Bladder microvascular endothelial cell (primary cell): Measurements from ENCODE around the gene ACKR2. TPM values are rescaled to one million over a fixed set of nuclear protein-coding genes. Genes with fewer than 3 reads are reported as not detected.

Source experiments
- total RNA-seq: library from RNA; depleted of rRNA; stranded (reverse); fragments of >200 nt; gene quantifications from 2 replicates; pipeline ENCODE4 v1.2.3, GENCODE V29; 2014

The ACKR2 gene, protein sequence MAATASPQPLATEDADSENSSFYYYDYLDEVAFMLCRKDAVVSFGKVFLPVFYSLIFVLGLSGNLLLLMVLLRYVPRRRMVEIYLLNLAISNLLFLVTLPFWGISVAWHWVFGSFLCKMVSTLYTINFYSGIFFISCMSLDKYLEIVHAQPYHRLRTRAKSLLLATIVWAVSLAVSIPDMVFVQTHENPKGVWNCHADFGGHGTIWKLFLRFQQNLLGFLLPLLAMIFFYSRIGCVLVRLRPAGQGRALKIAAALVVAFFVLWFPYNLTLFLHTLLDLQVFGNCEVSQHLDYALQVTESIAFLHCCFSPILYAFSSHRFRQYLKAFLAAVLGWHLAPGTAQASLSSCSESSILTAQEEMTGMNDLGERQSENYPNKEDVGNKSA
- 0.16 and 6.9 TPM in 2 replicates for total RNA-seq

DNA sequence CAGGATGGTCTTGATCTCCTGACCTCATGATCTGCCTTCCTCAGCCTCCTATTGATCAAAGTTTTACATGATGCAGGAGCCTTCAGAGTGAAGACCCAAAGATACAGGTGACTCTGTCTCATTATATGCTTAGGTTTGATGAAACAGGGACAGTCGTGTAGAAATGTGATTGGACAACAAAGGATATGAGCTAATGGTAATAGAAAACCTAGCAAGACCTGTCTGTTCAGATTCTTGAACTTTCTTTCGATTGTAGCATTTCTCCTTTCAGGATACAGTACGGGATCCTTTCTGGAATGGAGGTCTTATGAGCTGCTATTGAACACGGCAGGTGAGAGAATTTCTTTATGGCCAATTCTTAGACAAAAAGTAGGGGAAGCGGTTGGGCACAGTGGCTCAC lies at the start of gene ACKR2:
Gene ACKR2, plus strand, starts transcription at position 244 of the 400 bp plus-strand sequence. CDS start 55,058 bp downstream, outside the sequence.

GRCh38 chr3:42772670-42773408 lies 36.4 kb upstream of the ACKR2 start, which contains the start of gene CCDC13:
TSS of gene CCDC13 (minus strand) at chr3:42773253. CDS start at chr3:42758345, 14,908 bp downstream.

DNA sequence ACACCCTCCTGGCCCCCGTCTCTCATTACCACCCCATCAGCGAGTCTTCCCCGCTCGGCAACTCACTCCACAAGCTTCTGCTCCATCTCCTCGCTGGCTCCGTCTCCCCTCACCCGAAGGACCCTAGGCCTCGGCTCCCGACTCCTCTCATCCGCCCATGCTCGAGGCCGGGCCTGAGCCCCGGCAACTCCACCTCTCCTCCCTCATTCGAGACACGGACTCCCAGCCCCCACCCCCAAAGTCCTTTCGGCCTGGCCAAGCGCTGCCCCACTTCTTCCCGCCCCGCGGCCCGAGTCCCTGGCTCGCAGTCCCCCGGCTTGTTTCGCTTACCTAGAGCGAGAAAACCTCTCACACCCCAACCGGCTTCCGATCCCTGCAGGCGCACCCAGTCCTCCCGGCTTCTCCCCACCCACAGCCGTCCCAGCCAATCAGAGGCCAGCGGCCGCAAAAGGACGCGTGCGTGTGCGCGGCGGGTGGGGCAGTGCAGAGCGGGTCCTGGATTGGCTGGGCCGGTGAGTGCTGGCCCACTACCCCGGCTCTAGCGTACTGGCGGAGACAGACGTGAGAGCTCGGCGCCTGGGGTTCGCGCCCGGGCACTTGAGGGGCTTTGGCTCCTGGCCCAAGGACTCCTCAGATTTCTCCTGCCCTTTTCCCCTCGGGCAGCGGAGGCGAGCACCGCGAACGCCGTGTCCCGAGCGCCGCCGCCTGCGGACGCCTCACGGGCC lies 5.0 kb upstream of the ACKR2 start, which contains the start of gene HIGD1A:
Gene HIGD1A, minus strand, starts transcription at position 385 of the 725 bp plus-strand sequence. CDS start 10,237 bp downstream, outside the sequence.

GRCh38 chr3:42875325-42876151 lies 66.3 kb downstream of the ACKR2 start, which contains the start of gene CYP8B1:
TSS of gene CYP8B1 (minus strand) at chr3:42875879. CDS start at chr3:42875816, 63 bp downstream.

DNA sequence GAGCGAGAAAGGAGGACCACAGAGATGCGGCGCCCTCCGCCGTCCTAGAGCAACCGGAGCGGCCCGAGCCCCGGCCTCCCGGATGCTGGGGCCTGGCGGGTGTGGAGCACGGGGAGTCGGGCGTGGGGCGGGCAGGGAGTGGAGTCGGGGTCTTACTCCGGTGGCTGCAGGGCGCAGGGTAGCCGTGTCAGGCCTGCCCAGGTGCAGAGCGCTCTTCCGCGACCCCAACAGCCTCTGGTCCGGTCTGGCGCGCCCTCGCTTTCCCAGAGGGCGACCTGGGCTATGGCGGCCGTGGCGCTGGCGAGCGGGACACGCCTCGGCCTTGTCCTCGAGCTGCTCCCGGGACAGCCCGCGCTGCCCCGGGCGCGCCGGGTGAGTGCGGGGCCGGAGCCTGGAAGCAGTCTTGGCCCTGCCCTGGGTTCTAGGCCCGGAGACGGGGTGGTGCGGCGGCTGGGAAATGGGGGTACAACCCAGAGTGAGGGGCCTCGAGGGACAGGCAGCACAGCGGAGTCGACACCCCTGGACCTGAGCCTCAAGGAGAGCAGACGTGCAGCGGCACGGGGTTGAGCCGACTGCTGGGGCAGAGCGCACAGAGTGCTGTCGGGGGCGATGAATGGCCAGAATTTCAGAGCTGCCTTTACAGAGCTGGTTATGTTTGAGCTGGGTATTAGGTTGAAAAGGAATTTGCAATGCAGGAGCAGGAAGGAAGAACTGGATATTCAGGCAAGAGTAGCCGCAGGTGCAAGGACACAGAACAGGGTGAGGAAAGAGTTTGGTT lies 97.0 kb downstream of the ACKR2 start, which contains the start of gene ZNF662:
Gene ZNF662, plus strand, starts transcription at position 73 of the 778 bp plus-strand sequence. CDS start 1,973 bp downstream, outside the sequence.

Other genes with a start within 250 kb of the ACKR2 start
- 49.9 and 81.4 TPM in 2 replicates for gene SEC22C, start 227.5 kb upstream of the ACKR2 start, total RNA-seq
- gene SS18L2, start 218.6 kb upstream of the ACKR2 start, total RNA-seq, result 17.1 and 20.7 TPM in 2 replicates
- gene NKTR, start 208.8 kb upstream of the ACKR2 start, total RNA-seq, result 41.6 and 81.3 TPM in 2 replicates
- gene ZBTB47, start 155.7 kb upstream of the ACKR2 start, total RNA-seq, result 10.5 and 15.3 TPM in 2 replicates
- not detected in 2 replicates for gene KLHL40, start 123.9 kb upstream of the ACKR2 start, total RNA-seq
- not detected in 2 replicates for gene HHATL, start 106.6 kb upstream of the ACKR2 start, total RNA-seq
- gene CCDC13, start 36.2 kb upstream of the ACKR2 start, total RNA-seq, result 0.57 TPM in 1 of 2 replicates, not detected in the other
- gene HIGD1A, start 5.0 kb upstream of the ACKR2 start, total RNA-seq, result 79.0 and 99.9 TPM in 2 replicates
- gene CYP8B1, start 66.4 kb downstream of the ACKR2 start, total RNA-seq, result not detected in 2 replicates
- 0.81 and 3.3 TPM in 2 replicates for gene ZNF662, start 96.7 kb downstream of the ACKR2 start, total RNA-seq
- gene GASK1A, start 169.9 kb downstream of the ACKR2 start, total RNA-seq, result under 0.01 TPM in 1 of 2 replicates, not detected in the other